A204.1 (cell line): ENCODE results near the gene TET3.

Experiments
- FAIRE-seq: peaks from 2 replicates; lab custom pipeline; 2012; peaks lifted over from hg19 to GRCh38; lab: Jason Lieb, UNC

TET3 gene

DNA sequence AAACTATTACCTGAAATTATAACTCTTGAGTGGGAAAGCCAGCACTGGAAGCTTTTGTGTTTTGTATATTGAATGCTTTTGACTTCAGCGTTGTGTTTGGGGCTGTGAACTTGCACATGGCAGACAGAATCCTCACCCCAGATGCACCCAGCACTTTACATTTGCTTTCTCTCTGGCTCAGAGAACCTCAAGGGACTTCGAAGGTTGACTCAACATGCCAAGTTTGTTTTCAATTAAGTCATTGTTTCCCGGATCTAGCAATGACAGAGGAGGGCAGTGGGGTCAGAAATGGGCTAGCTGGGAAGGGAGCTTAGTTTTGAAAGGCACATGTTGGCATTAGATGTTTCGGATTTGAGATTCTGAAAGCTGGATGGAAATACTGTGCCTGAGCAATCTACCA, 22.4 kb downstream of the TET3 start:
- no peak for FAIRE-seq

DNA sequence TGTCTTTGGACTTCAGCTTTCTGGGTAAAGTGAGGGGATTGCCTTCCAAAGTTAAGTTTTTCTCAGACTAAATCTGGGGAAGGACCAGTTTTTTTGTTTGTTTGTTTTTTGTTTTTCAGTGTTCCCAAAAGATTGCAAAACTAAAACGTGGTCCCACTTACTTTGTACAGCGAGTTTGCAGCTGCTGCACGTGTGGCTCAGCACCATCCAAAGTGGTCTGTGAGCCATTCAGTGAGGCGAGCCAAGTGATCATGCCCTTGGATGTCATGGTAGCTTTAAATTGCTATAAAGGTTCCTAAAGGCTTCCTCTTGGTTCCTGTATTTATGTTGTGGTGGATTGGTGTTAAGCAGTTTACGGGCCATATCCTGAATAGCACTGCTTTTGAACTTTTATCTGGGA, 23.0 kb downstream of the TET3 start:
- FAIRE-seq = no peak

DNA sequence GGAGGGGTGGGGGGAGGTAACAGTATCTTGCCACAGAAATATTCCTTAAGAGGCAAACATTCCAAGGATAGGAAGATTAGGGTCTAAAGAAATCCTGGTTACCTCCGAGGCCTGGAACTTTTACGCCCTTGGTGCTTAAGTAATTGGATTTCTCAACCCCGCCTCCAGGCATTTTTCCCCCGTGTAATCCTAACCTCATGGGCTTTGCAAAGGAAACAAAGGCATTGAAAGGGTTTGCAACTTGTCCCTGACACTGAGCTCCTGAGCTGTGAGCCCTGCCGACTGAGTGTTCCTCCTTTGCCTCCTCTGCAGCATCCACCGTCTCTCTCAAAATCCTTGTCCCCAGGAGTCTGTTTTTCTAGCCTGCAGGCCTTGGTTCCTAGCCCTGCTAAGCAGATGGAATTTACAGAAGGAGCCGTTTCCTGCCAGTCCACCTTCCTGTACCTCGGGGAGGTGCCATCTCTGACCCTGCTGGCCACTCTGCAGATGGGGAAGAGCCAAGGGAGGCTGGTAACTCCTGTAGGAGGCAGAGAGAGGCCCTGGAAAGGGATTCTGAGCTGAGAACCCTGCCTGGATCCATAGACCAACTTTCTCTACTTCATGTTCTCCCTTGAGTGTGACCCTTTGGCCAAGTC, 24.2 kb downstream of the TET3 start:
- no peak for FAIRE-seq

DNA sequence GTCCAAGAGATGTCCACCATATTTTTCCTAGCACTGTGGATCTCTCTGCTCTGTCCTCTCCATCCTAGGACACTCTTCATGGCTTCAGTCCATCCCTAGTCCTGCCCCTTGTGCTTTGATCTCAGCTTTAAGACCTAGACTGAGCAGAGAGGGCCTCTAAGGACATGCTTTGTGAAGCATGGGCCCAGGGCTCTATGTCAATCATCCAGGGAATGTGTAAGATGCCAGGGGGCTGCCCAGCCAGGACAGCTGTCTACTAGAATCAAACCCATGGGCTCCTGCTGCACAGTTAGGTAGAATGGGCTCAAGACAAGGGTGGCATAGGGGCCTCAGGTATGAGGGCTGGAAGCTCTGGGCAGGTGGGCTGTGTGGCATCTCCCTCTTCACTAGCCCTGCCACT, 24.9 kb downstream of the TET3 start:
- no peak for FAIRE-seq

DNA sequence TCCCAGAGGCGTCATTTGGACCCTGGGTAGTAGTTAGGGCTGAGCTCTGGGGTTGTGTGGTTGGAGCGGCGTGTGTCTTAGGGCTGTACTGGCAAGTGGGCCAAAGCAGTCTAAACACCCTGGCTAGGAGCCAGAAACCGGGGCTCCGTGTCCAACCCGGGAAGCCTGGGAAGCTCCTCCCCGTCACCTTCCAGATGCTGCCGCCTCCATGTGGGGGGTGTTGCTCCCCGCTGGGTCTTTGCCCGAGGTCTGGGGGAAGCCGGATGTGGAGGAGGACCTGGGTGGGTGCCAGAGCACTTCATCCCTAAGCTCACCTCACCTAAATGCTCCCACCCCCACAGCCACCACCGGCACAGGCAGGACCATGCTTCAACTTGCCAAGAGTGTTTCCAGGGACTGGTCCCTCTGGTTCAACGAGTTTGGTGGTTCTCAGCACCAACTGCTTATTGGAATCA, 25.4 kb downstream of the TET3 start:
- FAIRE-seq = no peak

DNA sequence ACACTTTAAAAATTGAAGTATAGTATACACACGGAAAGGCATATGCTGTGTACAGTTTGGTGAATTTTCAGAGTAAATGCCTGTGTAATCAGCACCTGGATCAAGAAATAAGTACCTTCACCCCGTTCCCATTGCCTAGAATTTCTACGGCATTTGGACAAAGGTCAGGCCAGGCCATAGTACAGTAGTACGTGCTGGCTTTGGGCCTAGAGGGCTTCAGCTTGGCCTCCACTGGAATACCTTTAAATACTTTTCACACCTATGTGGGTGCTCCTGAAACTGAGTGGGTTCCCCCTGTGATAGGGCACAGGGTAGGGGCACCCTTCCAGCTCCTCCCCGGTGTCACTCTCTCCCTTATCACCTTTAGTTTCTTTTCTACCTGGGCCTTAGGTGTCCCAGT, 26.5 kb downstream of the TET3 start:
- no peak for FAIRE-seq

DNA sequence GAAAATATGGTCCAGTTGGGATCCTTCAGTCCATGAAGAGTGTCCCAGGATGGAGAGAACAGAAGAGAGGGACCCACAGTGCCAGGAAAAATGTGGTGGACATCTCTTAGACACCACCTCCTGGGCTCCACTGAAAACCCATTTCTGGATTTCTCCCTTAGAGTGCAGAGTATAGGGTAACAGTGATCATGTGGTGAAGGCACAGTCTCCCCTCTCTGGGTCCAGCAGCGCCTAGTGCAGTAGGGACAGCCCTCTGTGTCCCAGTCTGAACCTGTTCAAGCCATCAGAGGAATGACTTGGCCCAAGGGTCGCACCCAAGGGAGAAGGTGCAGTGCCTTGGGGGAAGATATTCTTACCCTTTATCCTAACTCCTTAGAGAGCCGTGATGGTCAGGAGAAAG, 30.1 kb downstream of the TET3 start:
- FAIRE-seq = no peak

DNA sequence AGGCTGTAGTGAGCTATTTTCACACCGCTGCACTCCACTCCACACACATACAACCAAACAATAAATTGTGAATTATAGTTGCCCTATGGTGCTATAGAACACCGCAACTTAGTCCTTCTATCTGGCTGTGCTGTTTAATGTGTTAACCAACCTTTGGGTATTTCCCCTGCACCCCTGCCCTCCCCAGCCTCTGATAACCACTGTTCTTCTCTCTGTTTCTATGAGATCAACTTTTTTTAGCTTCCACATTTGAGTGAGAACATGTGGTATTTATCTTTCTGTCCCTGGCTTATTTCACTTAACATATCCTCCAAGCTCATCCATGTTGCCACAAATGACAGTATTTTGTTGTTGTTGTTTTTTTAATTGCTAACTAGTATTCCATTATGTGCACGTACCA, 32.5 kb downstream of the TET3 start:
- no peak for FAIRE-seq

DNA sequence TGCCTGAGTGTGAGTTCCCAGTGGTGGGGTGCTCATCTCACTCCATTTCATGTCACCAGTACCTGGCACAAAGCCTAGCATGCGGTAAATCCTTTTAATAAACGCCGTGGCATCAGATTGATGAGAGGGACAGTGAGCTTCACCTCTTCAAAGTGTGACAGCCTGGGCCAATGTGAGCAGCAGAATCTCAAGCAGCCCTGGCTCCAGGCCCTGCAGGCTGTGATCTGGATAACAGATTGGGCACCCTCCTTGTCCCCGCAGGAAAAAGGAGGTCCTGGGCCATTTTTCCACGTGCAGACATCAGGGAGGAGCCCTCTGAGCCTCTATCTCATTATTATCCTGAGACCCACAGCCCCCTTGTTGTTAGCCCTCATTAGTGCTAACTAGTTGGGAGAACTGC, 34.8 kb downstream of the TET3 start:
- no peak for FAIRE-seq

DNA sequence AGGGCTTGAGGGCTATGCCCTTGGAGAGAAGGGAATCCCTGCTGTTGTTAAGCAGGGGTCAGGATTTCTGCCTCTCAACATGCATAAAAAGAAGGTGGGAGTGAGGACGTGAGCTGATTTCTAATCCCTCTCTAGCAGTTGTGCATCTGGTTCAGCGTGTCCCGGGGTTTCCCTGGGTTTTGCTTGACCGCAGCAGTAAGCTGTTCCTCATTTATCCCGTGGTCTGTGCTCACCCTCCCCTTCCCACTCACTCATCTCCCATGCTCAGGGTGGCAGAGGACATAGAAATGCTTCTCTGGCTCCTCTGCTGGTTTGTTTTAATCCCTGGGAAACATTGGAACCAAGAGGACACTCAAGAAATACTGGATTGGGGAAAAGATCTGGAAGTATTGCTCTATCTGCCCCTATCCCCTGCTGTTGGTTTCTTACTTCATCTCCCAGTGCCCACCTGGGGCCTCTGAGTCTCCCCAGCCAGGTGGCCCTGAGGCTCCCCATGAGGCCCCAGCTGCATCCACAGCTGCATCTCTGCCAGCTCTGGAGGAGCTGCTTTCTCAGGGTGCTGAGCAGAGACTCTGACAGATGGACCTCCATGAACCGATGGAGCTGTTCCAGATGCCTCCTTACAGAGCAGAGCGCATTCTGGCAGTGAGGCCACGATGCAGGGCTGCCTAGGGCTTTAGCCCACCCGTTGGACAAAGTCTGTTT, 36.1 kb downstream of the TET3 start:
- FAIRE-seq = no peak

DNA sequence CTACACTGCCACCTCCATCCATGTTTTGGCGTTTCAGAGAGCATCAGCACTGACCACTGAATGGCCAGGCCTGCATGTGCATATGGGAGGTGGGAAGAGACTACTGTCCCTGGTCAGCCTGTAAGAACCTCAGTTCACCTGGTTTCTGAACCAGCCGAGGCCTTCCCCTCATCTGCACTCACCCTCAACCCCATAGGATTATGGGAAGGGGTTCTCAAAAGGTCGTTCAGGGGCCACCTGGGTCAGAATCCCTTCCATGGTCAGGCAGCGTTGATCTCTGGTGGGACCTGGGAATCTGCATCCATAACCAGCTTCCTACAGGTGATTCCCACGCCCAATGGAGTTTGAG, 36.7 kb downstream of the TET3 start:
- no peak for FAIRE-seq

DNA sequence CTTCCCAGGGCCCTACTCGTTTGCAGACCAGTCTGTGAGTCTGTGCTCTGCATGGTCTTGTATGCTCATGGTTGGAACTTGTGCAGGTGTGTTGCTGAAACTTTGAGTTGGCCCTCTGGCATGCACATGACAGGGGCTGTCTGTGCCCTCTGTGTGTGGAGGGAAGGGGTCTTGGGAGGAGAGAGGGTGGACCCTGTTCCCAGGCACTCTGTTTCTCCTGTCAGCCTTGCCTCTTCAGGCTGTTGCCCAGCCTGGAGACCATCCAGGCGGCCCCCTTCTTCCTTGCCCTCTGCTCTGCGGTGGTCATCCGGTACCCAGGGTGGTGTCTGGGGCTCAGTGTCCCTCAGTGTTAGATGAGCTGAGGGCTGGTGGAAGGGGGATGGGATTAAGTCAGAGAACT, 39.5 kb downstream of the TET3 start:
- FAIRE-seq = no peak

DNA sequence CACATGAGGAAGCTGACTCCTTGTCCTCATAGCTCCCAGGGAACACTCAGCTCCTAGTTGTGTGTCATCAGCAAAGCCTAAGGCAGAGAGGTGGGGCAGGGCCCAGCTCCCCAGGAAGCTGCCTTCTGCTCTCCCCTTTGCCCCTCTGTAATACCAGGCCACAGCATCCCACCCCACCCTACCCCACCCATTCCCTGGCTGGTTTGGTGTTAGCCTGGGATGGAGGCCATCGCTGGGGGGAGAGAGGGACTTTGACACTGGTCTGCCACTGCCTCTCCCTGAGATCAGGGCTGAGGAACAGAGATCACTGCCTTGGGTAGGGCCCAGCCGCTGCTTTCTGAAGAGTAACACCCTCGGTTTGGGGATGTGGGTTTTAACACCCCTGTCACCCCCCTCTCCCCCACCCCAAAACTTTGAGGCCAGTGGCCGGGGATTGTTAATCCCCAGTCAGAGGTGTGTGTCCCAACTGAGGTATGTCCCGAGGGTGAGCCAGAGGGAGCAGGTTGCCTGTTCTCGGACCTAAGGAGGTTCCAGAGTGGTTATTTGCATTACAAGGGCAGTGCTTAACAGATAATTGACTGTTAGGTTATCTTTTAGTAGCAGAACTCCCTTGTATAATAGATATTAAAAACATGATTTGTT, 41.4 kb downstream of the TET3 start:
- FAIRE-seq = no peak

DNA sequence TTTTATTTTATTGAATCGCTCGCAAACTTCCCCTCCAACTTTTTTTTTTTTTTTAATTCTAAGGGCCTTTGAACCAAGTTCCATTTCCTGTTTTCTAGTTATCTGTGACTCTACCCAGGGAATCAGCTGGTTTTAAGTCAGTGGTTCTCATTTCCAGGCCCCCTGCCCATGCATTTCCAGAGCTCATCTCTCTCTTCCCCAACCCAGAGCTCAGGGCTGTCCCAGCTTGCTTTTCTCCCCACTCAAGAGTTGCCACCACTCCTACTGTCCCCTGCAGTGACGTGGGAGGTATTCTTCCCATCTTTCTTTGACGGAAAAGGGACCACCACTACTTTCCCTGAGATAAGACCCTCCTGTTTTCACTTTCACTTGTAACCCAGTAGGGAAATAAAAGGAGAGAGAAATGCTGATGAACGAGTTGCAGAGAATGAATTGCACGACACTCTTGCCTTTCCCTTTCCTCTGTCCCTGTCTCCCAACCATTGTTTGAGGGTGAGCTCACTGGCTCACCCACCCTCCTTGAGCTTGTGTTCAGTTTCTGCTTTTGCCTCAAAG, 42.1 kb downstream of the TET3 start:
- FAIRE-seq = no peak

DNA sequence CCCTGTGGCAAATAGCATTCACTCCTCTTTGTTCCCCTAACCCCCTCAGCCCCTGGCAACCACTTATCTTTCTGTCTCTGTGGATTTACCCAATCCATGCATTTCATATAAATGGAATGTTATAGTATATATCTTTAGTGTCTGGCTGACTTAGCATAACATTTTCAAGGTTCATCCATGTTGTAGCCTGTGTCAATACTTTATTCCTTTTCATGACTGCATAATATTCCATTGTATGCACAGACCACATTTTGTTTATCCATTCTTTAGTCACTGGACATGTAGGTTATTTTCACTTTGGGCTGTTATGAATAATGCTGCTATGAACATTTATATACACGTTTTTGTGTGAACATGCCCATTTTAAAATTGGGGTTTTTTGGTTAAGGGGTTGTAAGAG, 42.8 kb downstream of the TET3 start:
- no peak for FAIRE-seq

DNA sequence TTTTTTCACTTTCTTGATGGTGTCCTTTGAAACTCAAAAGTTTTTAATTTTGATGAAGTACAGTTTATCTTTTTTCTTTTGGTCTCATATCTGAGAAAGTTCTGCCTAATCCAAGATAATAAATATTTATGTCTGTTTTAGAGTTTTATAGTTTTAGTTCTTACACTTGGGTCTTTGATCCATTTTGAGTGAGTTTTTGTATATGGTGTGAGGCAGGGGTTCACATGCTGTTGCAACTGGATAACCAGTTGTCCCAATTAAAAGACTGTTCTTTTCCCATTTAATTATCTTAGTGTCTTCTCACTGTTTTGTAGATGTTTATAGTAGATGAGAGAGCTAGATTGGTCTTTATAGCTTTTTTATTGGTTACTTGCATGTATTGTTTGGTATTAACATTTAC, 43.6 kb downstream of the TET3 start:
- no peak for FAIRE-seq

DNA sequence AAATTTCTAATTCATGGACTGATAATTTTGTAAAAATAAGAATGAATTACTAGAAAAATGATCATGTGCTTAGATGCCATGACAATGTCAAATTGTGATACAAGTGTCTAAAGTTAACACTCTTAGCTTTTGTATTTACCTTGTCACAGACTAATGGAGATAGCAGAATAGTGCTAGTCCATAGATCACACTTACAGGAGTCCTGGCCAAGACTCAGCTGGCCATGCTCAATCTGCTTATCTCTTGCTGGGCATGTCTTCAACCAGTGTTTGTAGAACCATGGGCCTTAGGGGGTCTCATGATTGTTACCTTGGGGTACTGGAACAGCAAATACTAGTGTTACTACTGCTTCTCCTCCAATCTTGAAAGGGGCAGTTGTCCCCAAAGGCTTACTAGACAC, 44.0 kb downstream of the TET3 start:
- no peak for FAIRE-seq

DNA sequence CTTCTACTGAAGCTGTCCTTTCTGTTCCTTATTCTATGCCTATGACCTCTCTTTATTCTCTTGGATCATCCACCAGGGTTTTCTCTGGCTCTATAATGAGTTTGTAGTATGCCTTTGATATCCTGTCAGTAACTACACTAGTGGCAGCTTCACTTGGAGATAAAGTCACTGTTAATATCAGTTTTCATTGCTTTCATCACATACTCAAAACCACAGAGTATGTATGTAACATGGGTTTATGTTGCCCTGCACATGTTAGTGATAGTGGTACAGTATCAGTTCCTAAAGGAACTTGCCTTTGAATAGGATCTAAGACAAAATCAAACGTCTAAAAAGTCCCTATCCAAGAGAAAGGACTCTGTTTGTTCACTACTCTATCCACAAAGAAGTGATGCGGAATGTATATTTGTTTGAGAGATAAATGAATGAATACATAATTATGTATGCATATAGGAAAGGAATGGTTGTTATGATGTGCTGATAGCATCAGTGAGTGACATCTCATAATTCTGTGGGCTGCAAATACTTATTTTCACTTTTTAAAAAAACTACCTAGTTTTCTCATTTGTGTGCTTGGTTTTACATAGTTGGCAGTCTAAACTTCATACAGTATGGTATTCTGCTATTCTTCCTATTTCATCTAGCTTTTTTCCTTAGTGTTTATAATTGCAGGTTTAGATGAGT, 45.1 kb downstream of the TET3 start:
- FAIRE-seq = no peak

DNA sequence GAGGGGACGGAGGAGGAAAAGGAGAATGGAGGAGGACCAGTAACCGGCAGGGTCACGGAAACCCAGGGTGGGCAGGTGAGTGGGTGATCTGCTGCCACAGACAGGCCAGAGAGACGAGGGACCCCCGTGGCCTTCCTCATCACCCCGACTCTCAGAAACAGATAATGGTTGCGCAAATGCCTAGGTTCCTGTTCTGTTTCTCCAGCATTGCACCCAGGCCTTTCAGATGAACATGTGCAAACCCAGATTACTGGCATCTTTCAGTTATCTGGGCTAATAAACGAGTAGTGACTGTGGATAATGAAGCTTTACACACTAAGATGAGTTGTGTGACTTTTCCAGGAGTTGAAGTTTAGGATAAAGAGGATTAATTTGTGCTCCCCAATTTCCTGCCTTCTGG, 46.5 kb downstream of the TET3 start:
- FAIRE-seq = no peak

DNA sequence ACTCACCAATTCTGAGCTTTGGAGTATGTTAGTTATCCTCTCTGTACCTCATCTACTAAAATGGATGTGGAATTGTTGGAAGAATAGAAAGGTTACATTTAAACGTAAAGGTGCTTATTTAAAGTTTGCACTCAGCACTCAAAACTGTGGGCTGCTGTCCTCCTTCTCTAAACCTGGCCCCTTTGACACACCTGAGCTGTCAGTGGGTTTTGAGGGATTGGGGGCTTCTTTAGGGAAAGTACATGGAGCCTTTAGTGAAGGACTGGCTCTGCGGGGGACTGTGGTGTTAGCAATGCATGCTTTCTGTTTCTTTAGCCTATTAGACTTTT, 47.2 kb downstream of the TET3 start:
- no peak for FAIRE-seq

DNA sequence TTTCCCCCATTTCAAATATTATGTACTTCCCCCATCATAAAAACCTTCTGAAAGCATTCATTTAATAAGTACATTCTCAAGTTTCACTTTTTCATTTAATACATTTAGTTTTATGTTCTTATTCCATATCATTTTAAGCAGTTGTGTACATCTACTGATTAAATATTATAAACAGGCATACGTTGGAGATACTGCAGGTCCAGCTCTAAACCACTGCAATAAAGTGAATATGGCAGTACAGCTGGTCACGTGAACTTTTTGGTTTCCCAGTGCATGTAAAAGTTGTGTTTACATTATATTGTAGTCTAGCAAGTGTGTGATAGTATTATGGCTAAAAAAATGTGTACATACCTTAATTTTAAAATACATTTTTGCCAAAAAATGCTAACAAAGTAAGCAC, 48.7 kb downstream of the TET3 start:
- no peak for FAIRE-seq
